ENCODE data around the gene NECAB2.

NECAB2 gene

GRCh38 chr16:84045001-84045817 lies 77.2 kb downstream of the NECAB2 start:
- DNase-seq (ENCODE audit: low read depth in 3 of 3) = no peak

DNA sequence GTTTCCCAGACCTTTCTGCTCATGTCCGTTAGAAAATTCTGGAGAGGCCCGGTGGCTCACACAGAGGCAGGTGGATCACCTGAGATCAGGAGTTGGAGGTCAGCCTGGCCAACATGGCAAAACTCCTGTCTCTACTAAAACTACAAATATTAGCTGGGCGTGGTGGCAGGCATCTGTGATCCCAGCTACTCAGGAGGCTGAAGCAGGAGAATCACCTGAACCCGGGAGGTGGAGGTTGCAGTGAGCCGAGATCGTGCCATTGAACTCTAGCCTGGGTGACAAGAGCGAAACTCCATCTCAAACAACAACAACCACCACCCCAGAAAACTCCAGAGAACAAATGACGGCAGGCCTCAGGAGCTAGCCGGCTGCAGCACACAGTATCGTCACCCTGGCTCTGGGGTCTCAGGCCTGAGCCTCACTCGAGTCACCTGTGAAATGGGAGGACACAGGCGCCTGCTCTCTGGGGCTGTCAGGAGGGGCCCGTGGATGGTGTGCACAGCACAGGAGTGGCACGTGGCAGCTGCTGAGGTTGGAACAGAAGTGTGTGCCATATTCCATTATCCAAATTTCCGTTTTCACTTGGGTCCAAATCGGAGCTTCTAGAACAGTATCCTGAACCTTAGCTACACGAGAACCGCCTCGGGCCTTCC lies 77.9 kb downstream of the NECAB2 start:
- DNase-seq (ENCODE audit: low read depth in 3 of 3) = no peak

- DNase-seq (ENCODE audit: low read depth in 3 of 3) = no peak
These were observed 79.2 kb downstream of the NECAB2 start for GRCh38 chr16:84047206-84047605.

GRCh38 chr16:84047626-84048025 lies 79.6 kb downstream of the NECAB2 start:
- no peak for DNase-seq (ENCODE audit: low read depth in 3 of 3)

- DNase-seq (ENCODE audit: low read depth in 3 of 3) = no peak
These were observed 80.2 kb downstream of the NECAB2 start for GRCh38 chr16:84048270-84048669.

DNA sequence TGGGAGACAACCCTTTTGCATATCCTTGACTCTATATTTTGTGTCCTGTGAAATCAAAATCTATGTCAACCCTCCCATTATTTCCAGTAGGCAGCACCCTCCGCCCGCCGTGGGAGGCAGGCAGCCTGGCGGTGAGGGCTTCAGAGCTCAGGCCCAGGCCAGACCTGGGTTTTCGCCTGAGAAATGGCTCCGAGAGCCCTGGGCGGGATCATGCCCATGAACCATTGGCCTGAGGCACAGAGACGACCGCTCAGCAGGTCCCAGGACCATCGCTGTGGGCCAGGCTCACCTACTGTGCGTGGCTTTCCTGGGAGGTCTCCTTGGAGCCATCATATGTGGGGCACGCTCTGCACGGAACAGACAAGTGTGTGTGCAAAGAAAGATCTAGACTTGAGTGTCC lies 80.8 kb downstream of the NECAB2 start:
- DNase-seq (ENCODE audit: low read depth in 3 of 3) = no peak

DNA sequence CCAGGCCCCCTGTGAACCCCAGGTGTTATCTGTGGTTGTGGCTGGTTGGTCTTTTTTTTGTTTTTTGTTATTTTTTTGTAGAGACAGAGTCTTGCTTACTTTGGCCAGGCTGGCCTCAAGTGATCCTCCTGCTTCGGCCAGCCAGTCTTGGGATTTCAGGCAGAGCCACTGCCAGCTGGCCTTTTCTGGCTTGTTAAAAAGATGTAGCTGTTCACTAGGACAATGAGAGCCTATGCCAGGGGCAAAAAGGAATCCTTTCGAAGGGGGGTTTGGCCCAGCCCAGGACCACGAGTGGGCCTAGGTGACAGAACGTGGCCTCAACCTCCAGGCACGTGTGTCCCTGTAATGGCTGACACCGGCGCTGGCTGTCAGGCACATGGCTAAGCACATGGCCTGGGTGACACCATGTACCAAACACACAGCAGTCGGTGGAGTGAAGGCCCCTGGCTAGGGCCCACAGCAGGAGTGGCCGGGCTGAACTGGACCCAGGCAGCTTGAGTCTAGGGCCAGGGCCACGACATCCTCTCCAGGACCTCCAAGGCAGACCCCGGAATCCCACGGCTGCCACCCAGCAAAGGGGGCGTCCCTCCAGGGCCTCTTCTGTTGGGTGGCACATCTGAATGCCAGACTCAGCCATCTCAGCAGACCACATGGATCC lies 81.5 kb downstream of the NECAB2 start:
- no peak for DNase-seq (ENCODE audit: low read depth in 3 of 3)

- DNase-seq (ENCODE audit: low read depth in 3 of 3) = no peak
These were observed 82.3 kb downstream of the NECAB2 start for GRCh38 chr16:84050316-84050715.

GRCh38 chr16:84052071-84052622 lies 84.1 kb downstream of the NECAB2 start:
- no peak for DNase-seq (ENCODE audit: low read depth in 3 of 3)

All from stimulated activated CD4-positive, alpha-beta T cell treated with anti-CD3 and anti-CD28 coated beads, TNF-alpha, amount 100 ng/mL, for 4 hours (primary cell).